Lower leg skin (tissue), 4 donors: Measurements from ENCODE around the gene VEGFC. TPM values are rescaled to one million over a fixed set of nuclear protein-coding genes. Genes with fewer than 3 reads are reported as not detected.

ENCODE experiments used
- DNase-seq, 2 donors: peaks; one replicate each; pipeline ENCODE4 v3.0.0-alpha.2; 2019; ENCODE audit warnings: low spot score in 2 of 2
- H3K4me3 ChIP-seq: fragments of 200-600 bp; sonication (generic); 2 replicates; pipeline ENCODE4 v1.5.1; 2017; ENCODE audit warnings: mild to moderate bottlenecking, low read depth; ENCODE audit not compliant: poor library complexity, severe bottlenecking
- CTCF ChIP-seq, 3 donors: fragments of 450-650 bp; IDR thresholded peaks; one replicate each; pipeline ENCODE4 v1.5.1; 2016; ENCODE audit warnings: antibody characterized with exemption in 3 of 3, mild to moderate bottlenecking in 3 of 3, moderate library complexity in 2 of 3
- POLR2A ChIP-seq, 2 donors: fragments of 450-650 bp; IDR thresholded peaks; one replicate each; pipeline ENCODE4 v1.6.1; 2016 to 2017; ENCODE audit warnings: antibody characterized with exemption in 2 of 2, mild to moderate bottlenecking in 1 of 2, moderate library complexity in 1 of 2
- WGBS, 2 donors: methylation state at CpG; one replicate each; pipeline ENCODE4 v1.1.5; 2018; 5-methylcytosine and 5-hydroxymethylcytosine counted together
- intact Hi-C: fragments of 100-400 bp; cut with DNase I; formaldehyde crosslinking; loops from one replicate; pipeline ENCODE4 v1.15.0; 2023; ENCODE audit warnings: low total_unique reads
- total RNA-seq, 4 donors: library from RNA; depleted of rRNA; stranded (reverse); fragments of >200 nt; gene quantifications; one replicate each; pipeline ENCODE4 v1.1.0, GENCODE V29; 2016

The VEGFC gene
- total RNA-seq, 4 donors from 2014 or later: 1.4 to 6.1 (median 3.2) TPM

DNA sequence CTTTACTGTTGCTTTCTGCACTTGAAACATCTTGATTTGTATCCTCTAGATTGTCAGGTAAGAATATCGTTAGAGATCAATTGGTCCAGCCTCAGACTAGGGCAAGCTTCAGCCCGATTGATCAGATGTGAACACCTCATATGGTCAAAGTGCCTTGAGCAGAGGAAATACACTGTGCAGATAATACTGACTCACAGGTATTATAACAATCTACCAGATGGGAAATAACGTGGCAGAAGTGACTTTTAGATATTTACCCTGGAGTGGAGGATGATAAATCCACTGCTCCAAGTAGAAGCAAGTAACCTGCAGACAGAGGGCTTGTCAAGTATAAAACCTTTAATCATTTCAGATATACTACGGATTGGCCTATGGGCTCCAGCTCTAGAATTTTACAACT is 17.9 kb downstream of the VEGFC start:
- intact Hi-C loops: no loop called here
- DNase-seq: no peak
- TF ChIP-seq POLR2A (IDR thresholded peaks at IDR 0.05): no peak
- TF ChIP-seq CTCF (IDR thresholded peaks at IDR 0.05): no peak
- no peak overlapping the region for H3K4me3 ChIP-seq
- 47 to 66% methylated on average over 4 of the region's 4 CpGs for WGBS, 2 donors

DNA sequence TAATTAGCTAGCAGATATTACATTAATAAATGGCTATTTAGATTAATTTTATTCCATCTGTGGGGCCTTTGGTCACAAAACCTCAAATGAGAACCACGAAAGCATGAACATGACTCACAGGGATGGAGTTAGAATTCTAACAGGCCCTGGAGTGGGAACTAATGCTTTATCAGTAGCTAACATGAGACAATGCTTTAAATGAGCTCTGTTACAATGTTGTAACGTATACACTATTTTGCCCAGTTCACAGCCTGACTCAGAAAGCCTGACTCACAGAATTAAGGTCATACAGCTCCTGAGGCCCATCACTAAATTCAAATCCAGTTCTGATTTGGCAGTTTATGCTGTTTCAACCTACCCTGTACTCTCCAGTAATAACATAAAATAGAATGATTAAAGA is 23.2 kb downstream of the VEGFC start:
- DNase-seq: no peak
- intact Hi-C loops: no loop called here
- H3K4me3 ChIP-seq: no peak overlapping the region
- 51 to 61% methylated on average over 2 of the region's 2 CpGs for WGBS, 2 donors
- TF ChIP-seq POLR2A (IDR thresholded peaks at IDR 0.05) (no peak), CTCF (IDR thresholded peaks at IDR 0.05) (no peak)

GRCh38 chr4:176767183-176767582 is 25.5 kb downstream of the VEGFC start:
- TF ChIP-seq POLR2A (IDR thresholded peaks at IDR 0.05) (no peak), CTCF (IDR thresholded peaks at IDR 0.05) (no peak)
- intact Hi-C loops: no loop called here
- WGBS, 2 donors: 96 to 100% methylated on average over 1 of the region's 1 CpG
- H3K4me3 ChIP-seq: no peak overlapping the region
- no peak for DNase-seq

GRCh38 chr4:176762661-176763308 is 29.9 kb downstream of the VEGFC start:
- TF ChIP-seq POLR2A (IDR thresholded peaks at IDR 0.05): no peak
- TF ChIP-seq CTCF (IDR thresholded peaks at IDR 0.05): no peak
- no peak for DNase-seq
- WGBS, 2 donors: 85 to 88% methylated on average over 3 of the region's 3 CpGs
- no peak overlapping the region for H3K4me3 ChIP-seq
- intact Hi-C loops: no loop called here

GRCh38 chr4:176761872-176762271 is 30.9 kb downstream of the VEGFC start:
- TF ChIP-seq CTCF (IDR thresholded peaks at IDR 0.05) (no peak), POLR2A (IDR thresholded peaks at IDR 0.05) (no peak)
- intact Hi-C loops: no loop called here
- no peak for DNase-seq
- H3K4me3 ChIP-seq: no peak overlapping the region
- 87 to 88% methylated on average over 3 of the region's 3 CpGs for WGBS, 2 donors

- TF ChIP-seq POLR2A (IDR thresholded peaks at IDR 0.05): no peak
- TF ChIP-seq CTCF (IDR thresholded peaks at IDR 0.05): no peak
- 58 to 64% methylated on average over 3 of the region's 3 CpGs for WGBS, 2 donors
- H3K4me3 ChIP-seq: no peak overlapping the region
- intact Hi-C loops: no loop called here
- no peak for DNase-seq
Measured at GRCh38 chr4:176760471-176760870, 32.3 kb downstream of the VEGFC start.
